ENCODE data around the gene RAB10.
"Not testable (repeated sequence)": the region's sequence is repeated elsewhere in the genome, so short reads cannot be mapped to it uniquely, and the experiment has no call there.

Gene RAB10

DNA sequence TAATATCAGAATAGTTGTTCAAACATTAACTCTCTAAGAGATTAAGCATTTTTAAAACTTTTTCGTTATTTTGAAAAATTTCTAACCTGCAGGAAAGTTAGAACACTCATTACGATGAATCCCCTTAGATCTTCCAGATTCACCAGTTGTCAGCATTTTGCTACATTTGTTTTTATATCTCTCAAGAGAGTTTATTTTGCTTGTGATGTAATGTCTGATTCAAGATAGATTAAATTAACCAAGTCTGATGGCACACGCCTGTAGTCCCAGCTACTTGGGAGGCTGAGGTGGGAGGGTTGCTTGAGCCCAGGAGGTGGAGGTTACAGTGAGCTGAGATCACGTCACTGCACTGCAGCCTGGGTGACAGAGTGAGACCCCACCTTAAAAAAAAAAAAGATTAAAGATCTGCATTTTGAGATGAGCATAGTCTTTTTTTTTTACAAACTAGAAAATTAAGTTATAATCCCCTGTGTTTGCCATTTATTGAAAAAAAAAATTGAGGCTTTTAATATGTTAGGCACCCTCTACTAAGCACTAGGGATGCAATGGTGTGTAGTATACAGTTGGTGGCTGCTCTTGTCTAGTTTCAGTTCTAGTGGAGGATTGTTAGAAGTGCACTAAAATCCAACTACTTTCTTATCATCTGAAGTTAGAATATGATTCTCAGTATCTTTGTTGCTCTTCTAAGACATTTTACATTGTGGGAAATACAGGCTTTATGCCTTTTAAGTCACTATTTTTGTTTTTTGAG lies 20.9 kb downstream of the RAB10 start:
- in situ Hi-C loops (cut with MboI; ENCODE audit: low sequenced_read_pairs), result no loop called here

DNA sequence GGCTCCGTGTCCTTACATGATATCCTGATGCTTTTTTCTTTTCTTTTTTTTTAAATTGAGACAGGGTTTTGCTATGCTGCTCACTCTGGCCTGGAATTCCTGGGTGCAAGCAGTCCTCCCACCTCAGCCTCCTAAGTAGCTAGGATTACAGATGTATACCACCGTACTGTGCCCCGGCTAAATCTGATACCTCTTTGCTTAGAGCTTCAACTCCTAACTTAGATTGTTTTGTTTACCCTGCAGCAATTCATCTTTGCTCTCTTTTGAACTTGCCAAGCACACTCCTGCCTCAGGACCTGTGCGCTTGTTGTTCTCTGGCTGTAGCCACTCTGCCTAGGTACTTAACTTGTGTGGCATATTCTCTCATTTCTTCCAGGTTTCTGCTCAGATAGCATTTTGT lies 24.5 kb downstream of the RAB10 start:
- in situ Hi-C loops (cut with MboI; ENCODE audit: low sequenced_read_pairs), result no loop called here

DNA sequence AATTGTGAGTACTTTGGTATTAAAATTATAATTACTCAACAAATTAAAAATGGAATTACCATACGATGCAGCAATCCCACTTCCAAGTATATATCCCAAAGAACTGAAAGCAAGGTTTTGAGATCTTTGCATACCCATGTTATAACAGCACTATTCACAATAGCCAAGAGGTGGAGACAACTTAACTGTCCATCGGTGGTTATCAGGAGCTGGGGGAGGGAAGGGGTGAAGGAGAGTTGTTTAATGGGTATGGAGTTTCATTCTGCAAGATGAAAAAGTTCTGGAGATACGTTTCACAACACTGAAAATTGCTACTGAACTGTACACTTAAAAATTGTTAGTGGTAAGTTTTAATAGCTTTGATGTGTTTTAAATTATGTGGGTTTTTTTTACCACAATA lies 25.7 kb downstream of the RAB10 start:
- in situ Hi-C loops (cut with MboI; ENCODE audit: low sequenced_read_pairs), result no loop called here

DNA sequence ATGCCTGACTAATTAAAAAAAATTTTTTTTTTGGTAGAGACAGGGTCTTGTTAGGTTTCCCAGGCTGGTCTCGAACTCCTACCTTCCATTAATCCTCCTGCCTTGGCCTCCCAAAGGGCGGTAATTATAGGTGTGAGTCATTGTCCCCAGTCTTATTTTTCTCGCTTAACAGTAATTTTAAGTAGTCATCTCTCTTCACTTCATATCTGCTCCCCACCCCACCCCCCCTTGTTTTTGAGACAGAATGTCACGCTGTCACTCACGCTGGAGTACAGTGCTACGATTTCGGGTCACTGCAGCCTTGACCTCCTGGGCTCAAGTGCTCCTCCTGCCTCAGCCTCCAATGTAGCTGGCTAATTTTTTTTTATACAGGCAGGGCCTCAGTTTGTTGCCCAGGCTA lies 27.7 kb downstream of the RAB10 start:
- in situ Hi-C loops (cut with MboI; ENCODE audit: low sequenced_read_pairs), result no loop called here

DNA sequence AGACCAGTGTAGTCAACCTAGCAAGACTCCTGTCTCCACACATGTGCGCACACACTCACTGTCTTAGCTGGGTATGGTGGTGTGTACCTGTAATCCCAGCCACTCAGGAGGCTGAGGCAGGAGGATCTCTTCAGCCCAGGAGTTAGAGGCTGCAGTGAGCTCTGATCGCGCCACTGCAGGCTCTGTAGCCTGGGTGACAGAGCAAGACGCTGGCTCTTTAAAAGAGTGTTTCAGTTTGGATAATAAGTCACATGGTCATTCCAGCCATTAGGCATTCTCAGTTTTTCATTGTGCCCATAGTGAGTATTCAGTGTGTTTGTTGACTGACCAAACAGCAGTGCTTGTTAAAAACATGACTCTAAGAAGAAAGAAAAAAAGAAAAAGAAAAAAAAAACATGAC lies 31.0 kb downstream of the RAB10 start:
- in situ Hi-C loops (cut with MboI; ENCODE audit: low sequenced_read_pairs), result no loop called here

DNA sequence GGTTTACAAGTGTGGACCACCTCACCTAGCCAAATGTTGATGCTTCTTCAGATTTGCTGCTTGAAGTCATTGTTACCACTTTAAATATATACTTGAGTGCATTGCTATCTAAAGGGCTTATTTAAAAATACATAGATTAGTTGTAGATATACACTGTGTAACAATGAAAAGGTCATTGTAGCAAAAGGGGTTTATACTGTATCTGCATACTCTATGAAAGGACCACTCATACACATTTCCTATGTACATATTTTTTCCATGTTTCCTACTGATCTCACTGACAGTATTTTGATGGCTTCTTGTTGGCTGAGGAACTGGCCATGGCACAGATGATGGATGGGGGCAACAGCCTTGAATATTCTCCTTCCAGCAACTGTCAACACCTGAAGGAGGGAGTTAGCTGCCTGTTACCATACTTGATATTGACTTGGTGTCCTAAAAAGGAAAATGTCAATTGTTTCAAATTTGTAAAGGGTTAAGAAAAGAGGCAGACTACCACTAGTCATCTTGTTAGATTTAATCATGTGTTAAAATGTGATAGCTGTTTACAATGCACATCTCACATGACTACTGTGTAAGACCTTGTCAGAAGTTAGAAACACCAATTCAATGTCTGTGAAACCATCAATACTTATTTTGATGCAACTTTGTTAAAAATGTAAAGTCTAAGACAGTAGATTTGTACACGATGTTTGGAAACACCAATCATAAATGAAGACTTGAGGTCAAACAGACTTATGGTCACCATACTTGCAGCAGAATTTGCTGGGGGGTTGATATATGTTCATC lies 33.5 kb downstream of the RAB10 start:
- in situ Hi-C loops (cut with MboI; ENCODE audit: low sequenced_read_pairs), result no loop called here

DNA sequence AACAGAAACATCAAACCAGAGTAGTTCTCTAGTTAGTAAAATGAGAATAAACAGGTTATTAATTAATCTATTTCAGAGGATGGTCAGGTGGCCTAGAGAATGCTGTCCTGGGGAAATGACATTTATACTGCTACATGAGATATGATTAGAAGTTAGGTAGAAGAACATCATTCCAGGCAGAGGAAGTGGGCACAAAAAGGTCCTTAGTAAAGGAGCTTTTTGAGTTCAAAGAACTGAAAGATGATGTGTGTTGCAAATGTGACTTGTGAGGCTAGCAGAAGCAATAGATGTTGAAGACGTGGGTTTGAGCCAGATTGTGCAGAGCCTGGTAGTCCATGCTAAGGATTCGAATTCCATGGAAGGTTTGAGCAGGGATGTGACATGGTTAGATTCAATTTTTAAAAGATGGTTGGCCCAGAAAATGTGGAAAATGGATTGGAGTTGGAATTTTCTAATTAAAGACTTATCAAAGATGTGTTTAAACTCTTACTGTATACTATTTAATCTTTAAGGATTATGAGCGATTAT lies 34.2 kb downstream of the RAB10 start:
- in situ Hi-C loops (cut with MboI; ENCODE audit: low sequenced_read_pairs), result no loop called here

DNA sequence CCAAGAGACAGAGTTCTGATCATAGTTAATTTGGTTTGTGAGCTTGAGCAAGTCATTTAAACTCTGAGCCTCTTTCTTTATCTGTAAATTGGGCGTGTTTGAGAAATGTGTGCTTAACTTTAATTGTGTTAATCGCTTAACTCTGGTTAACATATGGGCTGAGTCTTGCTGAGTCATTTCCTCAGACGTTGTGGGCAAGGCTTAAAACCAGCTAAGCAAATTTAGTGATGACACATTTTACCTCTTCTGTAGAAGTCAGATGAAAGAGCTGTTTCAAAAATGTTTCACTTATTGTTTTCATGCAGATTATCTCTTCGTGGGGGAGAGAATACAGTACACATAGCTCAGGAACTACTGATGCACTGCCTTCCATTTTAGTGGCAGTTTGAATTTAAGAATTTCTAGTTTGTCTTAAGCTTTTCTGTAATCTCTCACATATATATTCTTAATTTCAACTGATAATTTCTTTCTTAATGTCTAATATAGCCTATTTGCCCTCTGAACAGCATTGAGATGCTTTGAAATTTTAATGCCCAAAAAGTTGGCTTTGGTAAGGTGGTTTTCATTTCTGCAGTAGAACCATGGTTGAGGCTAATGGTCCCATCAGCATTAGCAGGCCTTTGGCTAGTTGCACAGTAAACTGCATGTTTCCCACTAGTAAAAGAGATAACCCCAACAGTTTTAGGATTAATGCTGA lies 34.9 kb downstream of the RAB10 start:
- in situ Hi-C loops (cut with MboI; ENCODE audit: low sequenced_read_pairs), result no loop called here

DNA sequence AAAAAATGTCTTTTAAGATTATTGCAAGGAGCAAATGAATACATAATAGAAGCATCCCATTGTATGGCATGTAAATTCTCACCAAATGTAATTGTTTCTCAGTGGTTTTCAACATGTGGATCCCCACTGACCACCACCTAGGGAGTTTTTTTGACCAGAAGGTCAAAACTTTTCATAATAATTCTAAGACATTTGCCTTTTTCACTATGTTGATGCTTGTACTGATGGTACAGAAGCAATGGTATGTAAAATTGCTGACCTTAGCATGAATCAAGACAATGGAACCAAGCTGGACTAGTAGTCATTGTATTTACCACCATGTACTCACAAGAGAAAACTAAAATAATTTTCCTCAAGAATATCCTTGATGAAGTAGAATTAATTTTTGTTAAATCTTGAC lies 36.8 kb downstream of the RAB10 start:
- in situ Hi-C loops (cut with MboI; ENCODE audit: low sequenced_read_pairs), result no loop called here

DNA sequence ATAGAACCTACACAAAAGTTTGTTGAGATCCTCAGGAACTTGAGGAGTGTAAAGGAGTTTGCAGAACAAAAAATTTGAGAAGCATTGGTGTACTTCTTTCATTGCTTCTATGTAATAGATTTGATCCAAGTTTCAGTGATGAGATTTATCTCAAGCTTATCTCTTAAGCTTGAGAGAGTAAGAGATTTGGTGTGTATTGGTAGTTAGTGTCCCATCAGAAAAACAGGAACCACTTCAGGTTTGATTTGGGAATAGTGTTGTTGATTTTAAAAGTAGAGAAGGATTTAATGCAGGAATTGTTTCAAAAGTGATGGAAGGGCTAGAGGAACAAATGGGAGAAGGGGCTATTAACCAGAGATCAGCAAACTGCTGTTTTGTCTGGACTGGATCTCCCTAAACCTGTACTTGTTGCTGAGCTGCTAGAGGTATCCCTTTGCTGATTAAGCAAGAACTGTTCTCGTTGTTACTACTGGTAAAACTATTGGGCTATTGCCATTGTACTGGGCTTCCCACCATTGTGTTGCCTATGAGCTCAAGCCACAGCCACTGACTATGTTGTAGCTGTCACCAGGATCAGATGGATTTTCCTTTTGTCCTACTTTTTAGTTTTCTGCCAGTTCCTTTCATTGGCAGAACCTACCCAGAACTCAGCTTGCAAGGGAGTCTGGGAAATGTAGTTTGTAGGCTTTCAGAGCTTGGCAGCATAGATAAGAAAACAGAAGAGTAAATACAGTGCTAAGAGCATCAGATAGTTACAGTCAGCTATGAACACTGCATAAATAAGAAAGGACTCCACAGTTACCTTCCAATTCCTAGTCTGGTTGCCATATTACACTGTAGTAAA lies 39.3 kb downstream of the RAB10 start:
- in situ Hi-C loops (cut with MboI; ENCODE audit: low sequenced_read_pairs), result no loop called here

DNA sequence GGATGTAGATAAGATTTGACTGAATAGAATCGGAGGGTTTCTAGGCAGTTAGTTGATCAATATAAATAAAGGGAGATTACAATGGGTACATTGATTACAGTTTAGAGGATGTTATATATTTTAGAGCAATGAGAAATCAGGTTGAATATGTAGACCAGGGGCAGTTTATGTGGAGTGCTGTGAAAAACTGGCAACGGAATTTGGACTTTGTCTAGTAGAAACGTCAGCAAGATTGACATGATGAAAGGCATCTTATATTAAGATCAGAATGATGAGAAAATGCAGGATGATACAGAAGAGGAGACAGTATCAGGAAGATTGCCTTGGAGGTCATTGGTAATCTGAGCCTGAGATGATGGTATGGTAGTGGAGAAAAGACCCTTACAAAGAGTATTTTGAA lies 39.9 kb downstream of the RAB10 start:
- in situ Hi-C loops (cut with MboI; ENCODE audit: low sequenced_read_pairs), result no loop called here

DNA sequence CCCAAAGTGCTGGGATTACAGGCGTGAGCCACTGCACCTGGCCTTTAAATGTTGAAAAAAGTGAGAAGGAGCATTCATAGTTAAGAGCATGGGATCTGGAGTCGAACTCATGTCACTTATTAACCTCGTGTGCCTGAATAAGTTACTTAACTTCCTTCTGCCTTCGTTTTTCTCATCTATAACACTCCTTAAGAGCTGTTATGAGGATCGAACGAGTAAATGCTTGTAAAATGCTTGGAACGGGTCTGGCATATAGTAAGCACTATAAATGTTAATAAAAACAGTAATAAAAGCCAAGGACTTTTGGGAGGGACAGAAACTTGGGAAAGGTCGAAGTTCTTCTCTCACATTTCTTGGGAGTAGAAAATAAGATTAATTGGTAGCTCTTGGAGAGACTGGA lies 40.8 kb downstream of the RAB10 start:
- in situ Hi-C loops (cut with MboI; ENCODE audit: low sequenced_read_pairs), result no loop called here

DNA sequence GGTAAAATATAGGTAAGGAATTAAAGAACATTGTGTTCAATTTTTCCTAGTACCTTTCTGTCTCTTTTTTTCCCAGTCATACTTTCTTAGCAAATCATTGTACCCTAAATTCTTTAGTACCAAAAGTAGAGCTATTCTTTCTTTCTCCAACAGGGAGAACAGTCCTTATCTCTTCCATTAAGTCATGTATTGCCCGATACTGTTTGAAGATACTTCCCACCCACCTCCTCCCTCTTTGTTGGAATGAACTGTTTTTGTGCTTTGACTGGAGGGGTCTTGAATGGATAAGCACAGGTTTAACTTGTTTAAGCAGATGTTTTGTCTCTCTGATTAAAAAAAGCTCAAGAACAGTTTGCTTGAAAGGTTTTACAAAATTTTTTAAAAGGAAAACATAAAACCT lies 41.3 kb downstream of the RAB10 start:
- in situ Hi-C loops (cut with MboI; ENCODE audit: low sequenced_read_pairs), result no loop called here

DNA sequence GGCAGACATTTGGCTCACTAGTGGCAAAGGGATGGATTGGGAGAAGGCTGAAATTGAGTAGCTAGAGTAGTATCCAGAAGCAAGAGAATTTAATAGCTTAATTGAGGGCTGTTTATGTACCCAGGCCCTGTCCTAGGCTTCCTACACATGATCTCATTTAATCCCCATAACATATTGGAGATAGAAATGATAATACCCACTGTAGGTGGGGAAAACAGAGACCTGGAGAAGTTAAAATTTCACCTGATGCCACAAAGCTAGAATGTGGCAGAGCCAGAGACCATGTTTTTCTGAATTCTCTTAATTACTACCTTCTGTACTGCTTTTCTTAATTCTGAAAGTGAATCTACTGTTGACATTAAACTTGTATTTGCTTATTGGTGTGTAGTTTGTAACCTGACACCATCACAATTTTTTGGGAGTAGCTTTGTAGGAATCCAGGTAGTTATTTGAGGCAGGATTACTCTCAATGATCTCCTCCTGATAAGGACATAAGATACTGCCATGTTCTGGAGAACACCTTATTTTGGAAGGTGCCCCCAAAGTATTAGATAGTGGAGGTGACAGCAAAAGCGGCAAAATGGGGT lies 42.2 kb downstream of the RAB10 start:
- in situ Hi-C loops (cut with MboI; ENCODE audit: low sequenced_read_pairs), result no loop called here

DNA sequence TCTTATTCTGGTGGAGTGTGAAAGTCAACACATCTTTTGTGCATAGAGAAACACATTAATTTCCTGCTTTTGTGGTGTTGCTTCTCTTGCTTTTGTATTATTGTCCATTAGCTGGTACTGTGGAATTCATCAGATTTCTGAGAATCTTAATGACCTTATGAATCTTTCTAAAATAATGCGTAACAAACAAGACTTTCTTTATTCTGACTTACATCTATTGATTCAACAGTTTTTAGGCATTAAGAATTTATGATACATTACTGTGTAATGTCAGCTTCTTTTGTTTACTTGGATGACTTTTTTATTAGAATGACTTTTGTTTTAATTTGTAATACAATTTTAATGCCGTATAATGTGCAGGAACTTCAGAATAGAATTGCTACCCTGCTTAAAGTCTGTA lies 43.4 kb downstream of the RAB10 start:
- in situ Hi-C loops (cut with MboI; ENCODE audit: low sequenced_read_pairs), result no loop called here

DNA sequence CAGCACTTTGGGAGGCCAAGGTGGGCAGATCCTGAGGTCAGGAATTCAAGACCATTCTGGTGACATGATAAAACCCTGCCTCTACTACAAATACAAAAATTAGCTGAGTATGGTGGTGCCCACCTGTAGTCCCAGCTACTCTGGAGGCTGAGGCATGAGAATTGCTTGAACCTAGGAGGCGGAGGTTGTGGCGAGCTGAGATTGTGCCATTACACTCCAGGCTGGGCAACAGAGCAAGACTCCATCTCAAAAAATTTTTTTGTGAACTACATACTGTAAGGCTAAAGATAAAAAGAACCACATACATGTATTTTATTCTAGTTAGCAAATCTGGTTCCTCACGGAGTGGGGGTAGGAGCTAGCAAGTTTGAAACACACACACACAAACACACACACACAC lies 45.1 kb downstream of the RAB10 start:
- in situ Hi-C loops (cut with MboI; ENCODE audit: low sequenced_read_pairs), result no loop called here

DNA sequence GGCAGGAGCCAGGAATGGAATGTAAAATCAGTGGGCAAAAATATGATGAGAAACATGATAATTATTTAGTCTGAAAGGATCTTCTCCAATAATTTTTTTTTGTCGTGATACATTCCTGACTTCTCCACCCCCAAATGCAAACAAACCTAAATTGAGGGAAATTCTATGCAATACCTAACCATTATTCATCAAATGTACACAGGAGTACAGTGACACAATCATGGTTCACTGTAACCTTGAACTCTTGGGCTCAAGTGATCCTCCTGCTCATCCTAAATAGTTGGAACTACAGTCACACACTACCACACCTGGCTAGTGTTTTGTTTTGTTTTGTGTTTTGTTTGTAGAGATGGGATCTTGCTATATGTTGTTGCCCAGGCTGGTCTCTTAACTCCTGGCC lies 46.5 kb downstream of the RAB10 start:
- in situ Hi-C loops (cut with MboI; ENCODE audit: low sequenced_read_pairs), result no loop called here

DNA sequence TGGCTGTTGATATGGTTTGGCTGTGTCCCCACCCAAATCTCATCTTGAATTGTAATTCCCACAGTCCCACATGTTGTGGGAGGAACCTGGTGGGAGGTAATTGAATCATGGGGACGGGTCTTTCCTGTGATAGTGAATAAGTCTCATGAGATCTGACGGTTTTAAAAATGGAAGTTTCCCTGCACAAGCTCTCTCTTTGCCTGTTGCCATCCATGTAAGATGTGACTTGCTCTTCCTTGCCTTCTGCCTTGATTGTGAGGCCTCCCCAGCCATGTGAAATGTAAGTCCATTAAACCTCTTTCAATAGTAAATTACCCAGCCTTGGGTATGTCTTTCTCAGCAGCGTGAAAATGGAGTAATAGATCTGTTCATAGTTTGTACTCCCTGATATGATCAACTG lies 47.0 kb downstream of the RAB10 start:
- in situ Hi-C loops (cut with MboI; ENCODE audit: low sequenced_read_pairs), result not testable (repeated sequence)

DNA sequence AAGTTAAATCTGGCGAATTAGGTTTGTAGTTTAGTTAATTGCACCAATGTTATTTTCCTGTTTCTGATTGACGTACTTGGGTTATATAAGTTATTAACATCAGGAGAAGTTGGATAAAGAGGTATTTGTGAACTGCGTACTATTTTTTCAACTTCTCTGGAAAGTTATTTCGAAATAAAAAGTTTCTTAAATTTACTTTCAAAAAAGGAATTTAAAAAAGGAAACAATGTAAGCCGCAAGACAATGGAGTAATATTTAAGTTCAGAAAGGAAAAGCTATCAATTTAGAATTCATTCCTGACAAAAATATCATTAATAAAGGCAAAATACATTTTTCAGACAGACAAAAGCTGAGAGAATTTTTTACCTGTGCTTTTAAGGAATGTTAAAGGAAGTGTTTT lies 47.7 kb downstream of the RAB10 start:
- in situ Hi-C loops (cut with MboI; ENCODE audit: low sequenced_read_pairs), result no loop called here

DNA sequence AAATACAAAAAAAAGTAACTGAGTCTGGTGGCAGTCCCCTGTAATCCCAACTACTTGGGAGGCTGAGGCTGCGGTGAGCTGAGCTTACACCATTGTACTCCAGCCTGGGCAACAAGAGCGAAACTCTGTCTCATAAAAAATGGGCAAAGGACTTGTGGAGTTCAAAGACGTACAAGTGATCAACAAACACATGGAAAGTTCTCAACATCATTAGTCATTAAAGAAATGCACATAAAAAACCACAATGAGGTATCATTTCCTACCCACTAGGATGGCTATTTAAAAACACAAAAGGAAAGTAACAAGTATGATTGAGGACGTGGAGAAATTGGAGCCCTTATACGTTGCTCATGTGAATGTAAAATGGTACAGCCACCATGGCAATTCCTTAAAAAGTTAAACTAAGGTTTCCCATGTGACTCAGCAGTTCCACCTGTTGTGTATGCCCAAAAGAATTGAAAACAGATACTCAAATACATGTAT lies 52.3 kb downstream of the RAB10 start:
- in situ Hi-C loops (cut with MboI; ENCODE audit: low sequenced_read_pairs), result no loop called here
